Vagina (tissue), 2 donors: ENCODE measurements around the gene FERD3L. TPM values are rescaled to one million over a fixed set of nuclear protein-coding genes. Genes with fewer than 3 reads are reported as not detected.
A peak's percentile ranks its signal among the peaks of the same experiment; 100 is the strongest.

Experiments used
- DNase-seq, 2 donors: peaks; one replicate each; pipeline ENCODE4 v3.0.0-alpha.2; 2017; ENCODE audit errors: extremely low spot score in 2 of 2
- H3K27ac ChIP-seq: fragments of 200-600 bp; sonication (generic); one replicate; pipeline ENCODE4 v1.5.1; 2019
- H3K27me3 ChIP-seq: fragments of 200-600 bp; sonication (generic); one replicate; pipeline ENCODE4 v1.5.1; 2019
- H3K36me3 ChIP-seq, 2 donors: fragments of 200-600 bp; sonication (generic); one replicate each; pipeline ENCODE4 v1.5.1; 2017 to 2019
- H3K4me1 ChIP-seq: fragments of 200-600 bp; sonication (generic); one replicate; pipeline ENCODE4 v1.5.1; 2019
- H3K4me3 ChIP-seq, 2 donors: fragments of 200-600 bp; sonication (generic); 1 replicate in 1 of 2; 2 replicates in 1 of 2; pipeline ENCODE4 v1.5.1; 2016 to 2019
- H3K9me3 ChIP-seq: fragments of 200-600 bp; sonication (generic); one replicate; pipeline ENCODE4 v1.5.1; 2019
- CTCF ChIP-seq, 3 experiments: fragments of 450-650 bp in 2 of 3; fragments of 200-600 bp in 1 of 3; sonication (generic) in 1 of 3; IDR thresholded peaks; one replicate each; pipeline ENCODE4 v1.5.1; 2017 to 2019; ENCODE audit warnings: antibody characterized with exemption in 3 of 3, mild to moderate bottlenecking in 2 of 3, moderate library complexity in 2 of 3
- POLR2A ChIP-seq, 2 donors: fragments of 450-650 bp; IDR thresholded peaks; one replicate each; pipeline ENCODE4 v1.6.1; 2017; ENCODE audit warnings: antibody characterized with exemption in 2 of 2, mild to moderate bottlenecking in 2 of 2, moderate library complexity in 2 of 2
- POLR2AphosphoS5 ChIP-seq, 2 donors: sonication (generic); formaldehyde crosslinking; IDR thresholded peaks; one replicate each; pipeline ENCODE4 v1.9.0; 2017; ENCODE audit warnings: antibody characterized with exemption in 2 of 2, mild to moderate bottlenecking in 2 of 2, low read depth in 1 of 2; ENCODE audit not compliant: insufficient read depth in 1 of 2
- intact Hi-C: fragments of 100-400 bp; cut with DNase I; formaldehyde crosslinking; loops from one replicate; pipeline ENCODE4 v1.15.1; 2023
- total RNA-seq: library from RNA; depleted of rRNA; stranded (reverse); fragments of >200 nt; gene quantifications from one replicate; pipeline ENCODE4 v1.2.3, GENCODE V29; 2016

The FERD3L gene
- total RNA-seq, 1 donor from 2014 or later = not detected

- Histone ChIP-seq H3K4me3 (no peak overlapping the region), H3K36me3 (no peaks in the 10 kb centered on the region), H3K27ac (no peak overlapping the region), H3K4me1 (peaks cover 25% of the 10 kb centered on the region), H3K9me3 (no peaks in the 10 kb centered on the region), H3K27me3 (peaks cover 8% of the 10 kb centered on the region)
- no peak for DNase-seq
- intact Hi-C loops = loop anchor here (5.0 kb wide), 1 partner anchor 358 kb away; no protein-coding TSS in a partner anchor
- TF ChIP-seq CTCF (IDR thresholded peaks at IDR 0.05) = no peak
- TF ChIP-seq POLR2AphosphoS5 (IDR thresholded peaks at IDR 0.05; ENCODE audit: insufficient read depth in 1 of 2, low read depth in 1 of 2) = no peak
- TF ChIP-seq POLR2A (IDR thresholded peaks at IDR 0.05) = no peak
These were observed 25.2 kb downstream of the FERD3L start for GRCh38 chr7:19119870-19120486.

GRCh38 chr7:19119372-19119771 is 25.8 kb downstream of the FERD3L start:
- H3K27me3 ChIP-seq = peaks cover 8% of the 10 kb centered on the region
- H3K4me1 ChIP-seq = peaks cover 25% of the 10 kb centered on the region
- intact Hi-C loops = loop anchor here (5.0 kb wide), 1 partner anchor 357 kb away; no protein-coding TSS in a partner anchor
- no peaks in the 10 kb centered on the region for H3K9me3 ChIP-seq
- no peak overlapping the region for H3K27ac ChIP-seq
- TF ChIP-seq POLR2AphosphoS5 (IDR thresholded peaks at IDR 0.05; ENCODE audit: insufficient read depth in 1 of 2, low read depth in 1 of 2) (no peak), POLR2A (IDR thresholded peaks at IDR 0.05) (no peak), CTCF (IDR thresholded peaks at IDR 0.05) (no peak)
- no peaks in the 10 kb centered on the region for H3K36me3 ChIP-seq
- no peak for DNase-seq
- H3K4me3 ChIP-seq = no peak overlapping the region

- intact Hi-C loops = loop anchor here (5.0 kb wide), 1 partner anchor 357 kb away; no protein-coding TSS in a partner anchor
- peak overlapping the region; percentile 82 for H3K27ac ChIP-seq
- H3K4me1 ChIP-seq = peaks cover 25% of the 10 kb centered on the region
- no peaks in the 10 kb centered on the region for H3K36me3 ChIP-seq
- peaks cover 8% of the 10 kb centered on the region for H3K27me3 ChIP-seq
- DNase-seq = no peak
- H3K4me3 ChIP-seq = peak overlapping the region in 1 of 2 donors; percentile 67
- TF ChIP-seq POLR2AphosphoS5 (IDR thresholded peaks at IDR 0.05; ENCODE audit: insufficient read depth in 1 of 2, low read depth in 1 of 2) (no peak), POLR2A (IDR thresholded peaks at IDR 0.05) (no peak), CTCF (IDR thresholded peaks at IDR 0.05) (no peak)
- no peaks in the 10 kb centered on the region for H3K9me3 ChIP-seq
These were observed 26.4 kb downstream of the FERD3L start for GRCh38 chr7:19118636-19119371.

- peak overlapping the region; percentile 82 for H3K27ac ChIP-seq
- H3K4me3 ChIP-seq = peak overlapping the region; percentile 63 to 67
- H3K4me1 ChIP-seq = peaks cover 25% of the 10 kb centered on the region
- H3K36me3 ChIP-seq = no peaks in the 10 kb centered on the region
- intact Hi-C loops = loop anchor here (5.0 kb wide), 1 partner anchor 356 kb away; no protein-coding TSS in a partner anchor
- no peaks in the 10 kb centered on the region for H3K9me3 ChIP-seq
- DNase-seq = no peak
- no peak for TF ChIP-seq CTCF (IDR thresholded peaks at IDR 0.05)
- no peak for TF ChIP-seq POLR2AphosphoS5 (IDR thresholded peaks at IDR 0.05; ENCODE audit: insufficient read depth in 1 of 2, low read depth in 1 of 2)
- no peak for TF ChIP-seq POLR2A (IDR thresholded peaks at IDR 0.05)
- H3K27me3 ChIP-seq = peaks cover 8% of the 10 kb centered on the region
These were observed 27.2 kb downstream of the FERD3L start for GRCh38 chr7:19117870-19118608.
